RPMI8226 (cell line): Measurements from ENCODE around the gene RBPJL.

Source experiments
- DNase-seq: peaks from one replicate; pipeline ENCODE4 v3.0.0-alpha.2; 2015

The RBPJL gene

DNA sequence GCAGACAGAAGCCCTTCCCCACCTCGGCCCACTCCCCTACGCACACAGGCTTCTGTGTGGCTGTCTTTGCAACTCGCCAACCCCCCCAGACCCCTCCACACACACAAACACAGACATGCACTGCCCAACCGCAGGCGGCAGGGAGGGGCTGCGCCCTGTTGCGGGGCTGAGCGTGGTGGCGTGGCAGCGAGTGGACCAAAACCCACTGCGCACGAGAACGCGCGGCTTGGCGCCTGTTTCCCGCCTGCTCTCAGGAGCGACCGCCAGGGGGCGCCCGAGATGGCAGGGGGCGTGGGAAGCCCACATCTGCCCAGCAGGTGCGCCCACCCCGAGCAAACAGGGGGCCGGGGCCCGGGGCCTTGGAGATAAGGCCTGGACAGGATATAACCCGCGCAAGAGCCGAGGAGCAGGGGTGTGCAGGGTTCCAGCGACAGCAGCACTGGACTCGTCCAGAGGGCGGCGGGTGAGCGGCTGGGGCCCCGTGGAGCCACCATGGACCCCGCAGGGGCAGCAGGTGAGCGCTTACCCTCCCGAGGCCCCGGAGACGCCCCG lies at the start of gene RBPJL:
RBPJL (plus strand) TSS at position 410 of the 552 bp plus-strand sequence; CDS start at position 493, 83 bp downstream.
- peak; percentile 23 for DNase-seq

DNA sequence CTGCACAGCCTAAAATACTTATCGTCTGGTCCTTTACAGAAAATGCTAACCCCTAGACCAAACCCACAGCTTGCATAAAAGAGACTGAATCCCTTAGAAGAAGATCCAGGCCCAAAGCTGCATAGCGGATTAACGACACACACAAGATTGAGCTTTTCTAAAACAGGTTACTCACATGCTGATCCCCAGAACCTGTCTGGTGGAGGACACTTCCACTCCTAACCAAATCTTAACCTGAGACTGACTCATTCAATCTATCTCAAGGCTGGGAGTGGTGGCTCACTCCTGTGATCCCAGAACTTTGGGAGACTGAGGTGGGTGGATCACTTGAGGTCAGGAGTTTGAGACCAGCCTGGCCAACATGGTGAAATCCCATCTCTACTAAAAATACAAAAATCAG lies 49.5 kb upstream of the RBPJL start:
- no peak for DNase-seq

DNA sequence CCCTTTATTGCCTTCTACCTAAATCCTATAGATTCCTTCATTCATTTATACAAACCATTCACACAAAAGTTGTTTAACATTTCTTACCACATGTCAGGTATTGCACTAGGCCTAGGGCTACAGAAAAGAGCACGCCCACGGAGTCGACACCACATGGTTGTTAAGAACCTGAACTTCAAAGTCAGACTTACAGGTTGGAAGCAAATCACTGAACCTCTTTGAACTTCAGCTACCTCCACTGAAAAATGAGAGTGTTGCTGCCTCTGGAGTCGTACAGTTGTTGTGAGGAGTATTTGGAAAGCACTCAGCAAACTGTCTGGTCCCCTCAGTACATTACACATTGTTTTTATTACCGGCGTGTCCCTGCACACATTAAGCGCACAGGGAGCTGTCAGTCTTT lies 48.9 kb upstream of the RBPJL start:
- no peak for DNase-seq

DNA sequence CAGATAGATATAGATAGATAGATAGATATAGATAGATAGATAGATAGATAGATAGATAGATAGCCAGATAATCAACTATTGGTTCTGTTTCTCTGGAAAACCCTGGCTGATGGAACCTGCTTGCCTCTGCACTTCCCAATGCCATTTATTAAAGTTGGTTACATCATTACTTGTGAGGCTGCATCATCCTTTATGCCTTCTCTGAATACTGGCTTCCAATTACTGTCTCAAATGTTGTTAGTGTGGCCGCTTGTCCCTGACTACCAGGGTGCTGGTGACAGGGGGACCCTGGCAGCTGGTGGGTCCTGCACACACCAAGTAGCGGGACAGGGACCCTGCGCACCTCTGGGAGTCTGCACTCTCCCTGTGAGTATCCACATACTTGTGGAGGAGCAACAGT lies 48.4 kb upstream of the RBPJL start:
- DNase-seq: no peak

- no peak for DNase-seq
Observed at GRCh38 chr20:45258664-45259063, 48.0 kb upstream of the RBPJL start.

DNA sequence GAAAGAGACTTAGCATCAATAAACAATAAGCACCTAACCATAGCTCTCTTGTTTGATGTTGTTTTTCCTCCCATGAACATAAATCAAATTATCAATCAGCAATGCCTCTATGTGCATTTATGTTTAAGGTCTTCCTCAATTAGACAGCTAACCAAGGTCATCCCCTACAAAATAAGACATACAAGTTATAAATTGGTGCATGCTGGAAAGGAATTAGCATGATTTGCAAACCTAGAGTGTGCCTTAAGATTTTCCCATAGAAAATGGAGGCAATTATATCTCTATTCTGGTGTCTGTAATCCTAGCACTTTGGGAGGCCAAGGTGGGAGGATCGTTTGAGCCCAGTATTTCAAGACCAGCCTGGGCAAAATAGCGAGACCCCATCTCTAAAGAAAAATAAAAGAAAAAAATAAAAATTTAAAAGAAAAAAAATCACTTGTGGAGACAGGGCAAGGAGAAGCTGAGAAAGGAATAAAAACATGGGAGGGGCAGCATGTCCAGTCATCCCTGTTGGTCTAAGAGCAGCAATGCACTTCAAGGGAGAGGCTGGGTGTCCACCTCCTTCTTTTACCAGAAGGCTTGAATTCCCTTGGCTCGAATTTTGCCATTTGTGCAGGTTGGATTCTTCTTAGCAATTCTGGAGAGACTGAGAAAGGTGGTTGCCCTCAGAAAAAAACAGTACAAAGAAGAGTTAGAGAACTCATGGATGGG lies 42.9 kb upstream of the RBPJL start:
- no peak for DNase-seq

GRCh38 chr20:45266977-45267376 lies 39.7 kb upstream of the RBPJL start:
- no peak for DNase-seq

- no peak for DNase-seq
Observed at GRCh38 chr20:45268531-45268930, 38.1 kb upstream of the RBPJL start.

DNA sequence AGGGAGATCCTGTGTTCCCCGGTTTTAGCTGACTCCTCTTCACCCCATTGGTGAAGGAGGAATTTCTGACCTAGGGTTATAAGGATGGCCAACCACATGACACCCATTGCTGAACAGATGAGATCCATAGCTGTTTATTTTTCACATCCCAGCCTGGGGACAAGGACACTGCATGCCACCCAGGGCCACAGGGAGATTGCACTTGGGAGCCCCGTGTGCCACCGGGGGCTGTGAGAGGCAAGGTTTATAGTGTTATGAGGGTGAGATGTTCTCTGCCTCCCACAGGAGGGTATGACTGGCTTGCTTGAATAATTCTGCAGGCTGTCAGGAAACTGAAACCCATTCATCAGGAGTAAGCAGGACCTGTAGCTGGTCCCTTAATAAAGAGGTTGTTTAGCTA lies 37.6 kb upstream of the RBPJL start:
- no peak for DNase-seq

- no peak for DNase-seq
Observed at GRCh38 chr20:45269754-45270270, 36.8 kb upstream of the RBPJL start.

- no peak for DNase-seq
Observed at GRCh38 chr20:45275338-45275737, 31.3 kb upstream of the RBPJL start.

- DNase-seq: no peak
Observed at GRCh38 chr20:45279992-45280391, 26.6 kb upstream of the RBPJL start.

- no peak for DNase-seq
Observed at GRCh38 chr20:45282700-45283550, 23.7 kb upstream of the RBPJL start.

- no peak for DNase-seq
Observed at GRCh38 chr20:45283551-45284057, 23.0 kb upstream of the RBPJL start.

GRCh38 chr20:45288376-45288775 lies 18.3 kb upstream of the RBPJL start:
- no peak for DNase-seq

GRCh38 chr20:45288860-45289259 lies 17.8 kb upstream of the RBPJL start:
- DNase-seq: no peak

- DNase-seq: no peak
Observed at GRCh38 chr20:45289942-45290676, 16.5 kb upstream of the RBPJL start.

GRCh38 chr20:45290677-45291355 lies 15.8 kb upstream of the RBPJL start:
- DNase-seq: peak; percentile 76

GRCh38 chr20:45291526-45291925 lies 15.1 kb upstream of the RBPJL start:
- DNase-seq: no peak

GRCh38 chr20:45292343-45292742 lies 14.3 kb upstream of the RBPJL start:
- DNase-seq: no peak

DNA sequence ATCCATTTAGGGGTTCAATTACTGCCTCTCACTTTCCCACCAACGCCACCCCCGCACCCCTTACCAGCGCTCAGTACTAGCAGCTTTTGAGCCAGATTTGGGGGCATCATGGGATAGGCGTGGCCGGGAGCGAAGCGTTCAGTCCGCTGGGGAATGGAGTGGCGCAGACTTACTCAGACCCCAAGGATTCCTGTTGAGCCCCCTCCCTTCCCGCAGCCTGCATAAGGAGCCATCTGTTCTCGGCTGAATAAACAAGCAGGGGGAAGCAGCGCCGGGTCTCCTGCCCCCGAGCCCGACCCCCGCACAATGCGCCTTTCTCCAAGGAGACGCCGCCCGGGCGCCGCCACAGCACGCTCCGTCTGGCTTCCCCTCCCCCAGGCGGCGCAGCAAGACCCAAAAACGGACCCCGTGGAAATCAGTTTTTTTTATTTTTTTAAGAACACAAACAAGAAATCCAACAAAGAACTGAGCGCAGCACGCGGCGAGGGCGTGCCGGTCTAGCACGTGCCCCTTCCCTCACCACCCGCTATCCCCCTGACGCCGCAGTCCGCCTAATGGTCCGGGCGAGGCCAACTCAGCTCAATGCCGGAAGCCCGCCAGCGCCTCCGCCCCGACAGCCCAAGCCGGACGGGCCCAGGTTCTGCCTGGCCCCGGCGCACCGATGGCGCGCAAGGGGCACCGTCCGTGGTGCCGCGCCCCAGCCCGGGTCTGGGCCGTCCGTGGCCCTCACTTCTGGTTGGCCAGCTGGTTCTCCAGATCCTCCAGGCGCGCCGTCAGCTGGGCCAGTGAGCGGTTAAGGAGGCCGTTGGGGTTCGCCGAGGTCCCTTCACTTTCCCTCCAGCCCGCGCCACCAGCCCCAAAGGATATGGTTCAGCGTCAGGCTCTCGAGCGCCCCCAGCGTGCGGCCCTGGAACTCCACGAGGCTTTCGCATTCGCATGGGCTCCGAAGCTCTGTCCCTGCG lies 13.3 kb upstream of the RBPJL start:
- peak; percentile 81 for DNase-seq
